H1 (cell line): ENCODE measurements around the gene ANKRD7. TPM values are rescaled to one million over a fixed set of nuclear protein-coding genes. Genes with fewer than 3 reads are reported as not detected.

Experiments used
- CTCF ChIA-PET: fragments of 300-600 bp; sonication (Branson Sonifier 250); formaldehyde crosslinking; loops from one replicate; lab custom pipeline; 2021; ENCODE audit not compliant: partially characterized antibody; lab: Charles Lee
- POLR2A ChIA-PET: fragments of 300-600 bp; sonication (Branson Sonifier 250); formaldehyde crosslinking; loops from one replicate; lab custom pipeline; 2021; ENCODE audit warnings: inconsistent platforms; ENCODE audit not compliant: partially characterized antibody; lab: Charles Lee
- DNase-seq, 2 experiments: peaks; one replicate each; pipeline versions ENCODE4 v3.0.0 to v3.0.0-alpha.2; 2010 to 2022; ENCODE audit warnings: low spot score in 2 of 2, low read depth in 1 of 2, mixed read lengths in 1 of 2
- FAIRE-seq: peaks from 2 replicates; lab custom pipeline; 2011; peaks lifted over from hg19 to GRCh38; lab: Jason Lieb, UNC
- H2AFZ ChIP-seq: 2 replicates; pipeline ENCODE4 v1.8.1; 2012; ENCODE audit warnings: low read length, inconsistent platforms
- H2AK5ac ChIP-seq: 2 replicates; pipeline ENCODE4 v1.6.1; 2013; ENCODE audit warnings: low read depth, low read length
- H2BK120ac ChIP-seq: replicated peaks from 2 replicates; pipeline ENCODE3; 2013; ENCODE audit warnings: low read depth, low read length, inconsistent platforms
- H2BK12ac ChIP-seq: 2 replicates; pipeline ENCODE4 v1.6.1; 2013; ENCODE audit warnings: low read depth, low read length
- H2BK15ac ChIP-seq: 2 replicates; pipeline ENCODE4 v1.6.1; 2013; ENCODE audit warnings: low read length
- H2BK20ac ChIP-seq: 2 replicates; pipeline ENCODE4 v1.6.1; 2013; ENCODE audit warnings: low read length
- H2BK5ac ChIP-seq: 2 replicates; pipeline ENCODE4 v1.6.1; 2013; ENCODE audit warnings: low read depth, low read length
- H3K14ac ChIP-seq: 2 replicates; pipeline ENCODE4 v1.6.1; 2013; ENCODE audit warnings: inconsistent platforms; ENCODE audit not compliant: insufficient read length
- H3K18ac ChIP-seq: 2 replicates; pipeline ENCODE4 v1.6.1; 2013; ENCODE audit warnings: low read length; ENCODE audit errors: extremely low read depth
- H3K23ac ChIP-seq: 2 replicates; pipeline ENCODE4 v1.6.1; 2013; ENCODE audit warnings: inconsistent platforms; ENCODE audit not compliant: insufficient read length
- H3K23me2 ChIP-seq: 2 replicates; pipeline ENCODE4 v1.6.1; 2013; ENCODE audit warnings: low read depth, low read length
- H3K27ac ChIP-seq: 2 replicates; pipeline ENCODE4 v1.6.1; 2011; ENCODE audit warnings: low read depth, low read length, inconsistent platforms
- H3K27me3 ChIP-seq, 4 experiments: replicated peaks in 1 of 4; 1 replicate in 1 of 4; 2 replicates in 3 of 4; pipeline versions ENCODE4 v1.6.1 to v1.8.1; 2011 to 2013; ENCODE audit warnings: low read length in 3 of 4, mild to moderate bottlenecking in 3 of 4, inconsistent platforms in 2 of 4, mixed read lengths in 2 of 4, moderate library complexity in 1 of 4; ENCODE audit not compliant: control insufficient read depth in 3 of 4, insufficient read depth in 3 of 4; ENCODE audit errors: extremely low read depth in 1 of 4
- H3K36me3 ChIP-seq, 4 experiments: 2 replicates each; pipeline versions ENCODE4 v1.6.1 to v1.8.1; 2011 to 2013; ENCODE audit warnings: mild to moderate bottlenecking in 4 of 4, low read length in 3 of 4, moderate library complexity in 2 of 4, control low read depth in 1 of 4, inconsistent platforms in 1 of 4; ENCODE audit not compliant: insufficient read depth in 4 of 4, control insufficient read depth in 2 of 4
- H3K4ac ChIP-seq: replicated peaks from 2 replicates; pipeline ENCODE3; 2013; ENCODE audit warnings: low read length, low read depth, mixed read lengths, inconsistent platforms; ENCODE audit not compliant: insufficient read length
- H3K4me1 ChIP-seq, 4 experiments: replicated peaks in 1 of 4; 1 replicate in 1 of 4; 2 replicates in 3 of 4; pipeline versions ENCODE4 v1.6.1 to v1.8.1; 2011 to 2013; ENCODE audit warnings: low read length in 3 of 4, inconsistent platforms in 2 of 4, mixed read lengths in 1 of 4; ENCODE audit not compliant: insufficient read depth in 4 of 4, control insufficient read depth in 3 of 4
- H3K4me2 ChIP-seq, 2 experiments: 2 replicates each; pipeline versions ENCODE4 v1.6.1 to v1.8.1; 2011 to 2013; ENCODE audit warnings: low read depth in 2 of 2, low read length in 2 of 2, control low read depth in 1 of 2, inconsistent platforms in 1 of 2, mild to moderate bottlenecking in 1 of 2; ENCODE audit not compliant: insufficient read depth in 1 of 2
- H3K4me3 ChIP-seq, 4 experiments: fragments of 200-600, 300-600 bp in 1 of 4; sonication (generic), shearing (Covaris generic), sonication (Bioruptor Twin) in 1 of 4; 2 replicates each; pipeline versions ENCODE4 v1.5.1 to v1.8.1; 2011 to 2016; ENCODE audit warnings: low read length in 4 of 4, low read depth in 3 of 4, control low read depth in 2 of 4, inconsistent platforms in 2 of 4, mild to moderate bottlenecking in 2 of 4, mixed read lengths in 1 of 4, moderate library complexity in 1 of 4; ENCODE audit not compliant: insufficient read depth in 2 of 4; ENCODE audit errors: extremely low read depth in 1 of 4
- H3K56ac ChIP-seq: replicated peaks from 2 replicates; pipeline ENCODE3; 2013; ENCODE audit warnings: low read depth, mild to moderate bottlenecking, mixed read lengths, low read length, inconsistent platforms; ENCODE audit not compliant: insufficient read length
- H3K79me1 ChIP-seq: 2 replicates; pipeline ENCODE4 v1.6.1; 2013; ENCODE audit warnings: low read depth, low read length, control low read depth
- H3K79me2 ChIP-seq, 2 experiments: 2 replicates each; pipeline versions ENCODE4 v1.6.1 to v1.8.1; 2012 to 2013; ENCODE audit warnings: low read length in 2 of 2, mild to moderate bottlenecking in 2 of 2, inconsistent platforms in 1 of 2; ENCODE audit not compliant: insufficient read depth in 2 of 2, control insufficient read depth in 1 of 2
- H3K9ac ChIP-seq, 4 experiments: replicated peaks in 1 of 4; 1 replicate in 1 of 4; 2 replicates in 3 of 4; pipeline versions ENCODE4 v1.6.1 to v1.8.1; 2011 to 2013; ENCODE audit warnings: low read depth in 3 of 4, low read length in 3 of 4, control low read depth in 2 of 4, mild to moderate bottlenecking in 2 of 4, moderate library complexity in 2 of 4, inconsistent platforms in 1 of 4; ENCODE audit errors: extremely low read depth in 1 of 4
- H3K9me3 ChIP-seq, 2 experiments: 2 replicates each; pipeline versions ENCODE4 v1.6.1 to v1.8.1; 2012 to 2013; ENCODE audit warnings: mild to moderate bottlenecking in 2 of 2, moderate library complexity in 2 of 2, control low read depth in 1 of 2, inconsistent platforms in 1 of 2, low read depth in 1 of 2, low read length in 1 of 2, mixed read lengths in 1 of 2; ENCODE audit not compliant: insufficient read depth in 2 of 2
- H4K20me1 ChIP-seq, 2 experiments: replicated peaks in 1 of 2; 2 replicates each; pipeline versions ENCODE3 to v1.8.1; 2011 to 2013; ENCODE audit warnings: inconsistent platforms in 2 of 2, low read length in 2 of 2, mild to moderate bottlenecking in 1 of 2; ENCODE audit not compliant: insufficient read depth in 2 of 2, control insufficient read depth in 1 of 2
- H4K5ac ChIP-seq: 2 replicates; pipeline ENCODE4 v1.6.1; 2013; ENCODE audit warnings: low read length, low read depth, mixed read lengths, inconsistent platforms; ENCODE audit not compliant: insufficient read length
- H4K8ac ChIP-seq: 2 replicates; pipeline ENCODE4 v1.8.0; 2013; ENCODE audit warnings: mild to moderate bottlenecking, moderate library complexity, low read length, inconsistent platforms; ENCODE audit not compliant: insufficient read depth; ENCODE audit errors: extremely low read depth
- H4K91ac ChIP-seq: replicated peaks from 2 replicates; pipeline ENCODE3; 2013; ENCODE audit warnings: low read length, mixed read lengths, inconsistent platforms; ENCODE audit not compliant: insufficient read length
- CEBPB ChIP-seq: IDR thresholded peaks from 2 replicates; pipeline ENCODE4 v1.6.1; 2012; ENCODE audit warnings: low read depth, low read length
- CHD2 ChIP-seq: IDR thresholded peaks from 2 replicates; pipeline ENCODE4 v1.6.1; 2012; ENCODE audit warnings: low read length, improper control_type of control experiment
- CTCF ChIP-seq, 3 experiments: IDR thresholded peaks; 1 replicate in 2 of 3; 2 replicates in 1 of 3; pipeline versions ENCODE4 v1.5.1 to v1.6.1; 2011; ENCODE audit warnings: low read length in 3 of 3, mild to moderate bottlenecking in 3 of 3, inconsistent platforms in 2 of 3, low read depth in 1 of 3, moderate library complexity in 1 of 3; ENCODE audit not compliant: insufficient read depth in 1 of 3; ENCODE audit errors: control extremely low read depth in 1 of 3
- E2F6 ChIP-seq: IDR thresholded peaks from 2 replicates; pipeline ENCODE4 v1.6.1; 2012; ENCODE audit warnings: inconsistent platforms
- EZH2 ChIP-seq: fragments of 200-600 bp; sonication (generic); IDR thresholded peaks from 2 replicates; pipeline ENCODE4 v1.7.1; 2012; ENCODE audit warnings: low read depth, mild to moderate bottlenecking, moderate library complexity, low read length, inconsistent platforms; ENCODE audit not compliant: severe bottlenecking
- JUN ChIP-seq: IDR thresholded peaks from 2 replicates; pipeline ENCODE4 v1.6.1; 2011; ENCODE audit warnings: low read depth, mild to moderate bottlenecking, improper control_type of control experiment, low read length
- PHF8 ChIP-seq: fragments of 200-600 bp; sonication (generic); conservative IDR thresholded peaks from 2 replicates; pipeline ENCODE4 v1.7.1; 2012; ENCODE audit warnings: low read depth, mild to moderate bottlenecking, inconsistent platforms, low read length, moderate library complexity
- RNF2 ChIP-seq: fragments of 200-900, 300-1000 bp; sonication (generic); IDR thresholded peaks from 2 replicates; pipeline ENCODE4 v1.7.1; 2016; ENCODE audit warnings: borderline replicate concordance, low read depth, mild to moderate bottlenecking, antibody characterized with exemption, low read length; ENCODE audit not compliant: poor library complexity, severe bottlenecking; ENCODE audit errors: missing control alignments
- USF2 ChIP-seq: IDR thresholded peaks from 2 replicates; pipeline ENCODE4 v1.6.1; 2011; ENCODE audit warnings: low read length, improper control_type of control experiment
- WGBS, 2 experiments: shearing (Covaris generic) in 1 of 2; methylation state at CpG; one replicate each; pipeline versions ENCODE4 v1.1.6 to v1.1.7; 2013 to 2015; ENCODE audit warnings: low lambda C conversion rate in 2 of 2, mixed read lengths in 2 of 2, inconsistent platforms in 1 of 2, low coverage in 1 of 2, missing lambda C conversion rate in 1 of 2; ENCODE audit not compliant: insufficient replicate concordance in 2 of 2, insufficient coverage in 1 of 2, insufficient read length in 1 of 2; ENCODE audit errors: extremely low coverage in 1 of 2, missing lambda C conversion rate in 1 of 2; 5-methylcytosine and 5-hydroxymethylcytosine counted together
- polyA plus RNA-seq, 7 experiments: library from polyadenylated mRNA; depleted of rRNA in 3 of 7; stranded (reverse) in 5 of 7; unstranded in 2 of 7; fragments of >200 nt in 5 of 7; fragments of 200-250 nt in 2 of 7; gene quantifications; 1 replicate in 5 of 7; 2 replicates in 1 of 7; 4 replicates in 1 of 7; pipeline versions ENCODE4 v1.2.1 to v1.2.3, GENCODE V29; 2011 to 2013; ENCODE audit warnings: missing spikeins in 2 of 7, mixed read lengths in 2 of 7
- total RNA-seq: library from RNA; stranded (reverse); fragmentation: NEBNext Ultra II Directional; extraction: Animal tissue kit (Norgen Biotek cat#: 25700); gene quantifications from 2 replicates; pipeline ENCODE4 v1.2.1, GENCODE V29; 2021

ANKRD7 gene
- total and polyA plus RNA-seq, 2 of the 8 experiments (the other 6 are each of a cell fraction or from before 2014, with no cell fraction given) = not detected

GRCh38 chr7:118219157-118219512 is 5.4 kb upstream of the ANKRD7 start:
- FAIRE-seq (no peak), DNase-seq (no peak)
- Histone ChIP-seq H3K4ac (no peak overlapping the region), H2AK5ac (no peak overlapping the region), H3K4me1 (no peaks in the 10 kb centered on the region), H3K9me3 (no peaks in the 10 kb centered on the region), H2BK15ac (no peak overlapping the region), H3K27ac (no peak overlapping the region), H2AFZ (no peak overlapping the region), H3K36me3 (no peaks in the 10 kb centered on the region), H3K79me2 (no peaks in the 10 kb centered on the region), H3K4me3 (no peak overlapping the region), H2BK20ac (no peak overlapping the region), H3K9ac (no peak overlapping the region), H2BK5ac (no peak overlapping the region), H3K79me1 (no peaks in the 10 kb centered on the region), H3K23me2 (no peaks in the 10 kb centered on the region; the same call in 1 of the 2 replicates), H2BK12ac (no peak overlapping the region), H3K23ac (no peak overlapping the region), H3K4me2 (no peak overlapping the region), H4K91ac (no peak overlapping the region), H3K27me3 (no peaks in the 10 kb centered on the region), H2BK120ac (no peak overlapping the region), H4K8ac (no peak overlapping the region), H3K56ac (no peak overlapping the region), H3K14ac (no peak overlapping the region), H4K5ac (no peak overlapping the region), H3K18ac (no peak overlapping the region), H4K20me1 (no peaks in the 10 kb centered on the region)
- CTCF ChIA-PET = interaction anchor here (1.1 kb wide), 1 partner anchor 24 kb away, joined by 3 read pairs; no protein-coding TSS in a partner anchor
- POLR2A ChIA-PET = no interaction called here
- WGBS, 2 experiments = 84% methylated on average over 3 of the region's 3 CpGs; no CpG with 5 or more reads in 1 of the 2 experiments
- TF ChIP-seq USF2 = no peak
- no peak for TF ChIP-seq CHD2
- TF ChIP-seq JUN = no peak
- TF ChIP-seq RNF2 = no peak
- no peak for TF ChIP-seq CEBPB
- no peak for TF ChIP-seq E2F6
- TF ChIP-seq CTCF (IDR thresholded peaks at IDR 0.05; ENCODE audit: control extremely low read depth in 1 of 3, insufficient read depth in 1 of 3, low read depth in 1 of 3, low read length in 3 of 3) = no peak
- no peak for TF ChIP-seq PHF8
- no peak for TF ChIP-seq EZH2
